ENCODE data around the gene GPR31. TPM values are rescaled to one million over a fixed set of nuclear protein-coding genes. Genes with fewer than 3 reads are reported as not detected.

The GPR31 gene
- total and polyA plus RNA-seq, 2 donors (not counting 1 experiment from before 2014, with no cell fraction given) = not detected

GRCh38 chr6:167130008-167130677 is 27.6 kb downstream of the GPR31 start:
- TF ChIP-seq CTCF (conservative IDR thresholded peaks at IDR 0.05 in 1 of 2, IDR thresholded peaks at IDR 0.05 in 1 of 2; ENCODE audit: low read depth in 1 of 2, low read length in 2 of 2) (no peak), EZH2 (IDR thresholded peaks at IDR 0.05; ENCODE audit: low read length, missing control alignments) (no peak)

GRCh38 chr6:167129562-167129961 is 28.2 kb downstream of the GPR31 start:
- no peak for TF ChIP-seq EZH2 (IDR thresholded peaks at IDR 0.05; ENCODE audit: low read length, missing control alignments)
- no peak for TF ChIP-seq CTCF (conservative IDR thresholded peaks at IDR 0.05 in 1 of 2, IDR thresholded peaks at IDR 0.05 in 1 of 2; ENCODE audit: low read depth in 1 of 2, low read length in 2 of 2)
- H3K4me2 ChIP-seq (ENCODE audit: extremely low read depth, insufficient read depth, low read length) = no peak overlapping the region
- DNase-seq (ENCODE audit: low read depth in 2 of 2) = no peak

More at GRCh38 chr6:167130008-167130677, 27.6 kb downstream of the GPR31 start:
- Histone ChIP-seq H3K27ac (ENCODE audit: insufficient read depth, low read length) (no peak overlapping the region), H3K36me3 (ENCODE audit: control insufficient read depth, insufficient read depth, low read length) (no peaks in the 10 kb centered on the region), H2AFZ (ENCODE audit: low read length) (no peak overlapping the region), H3K4me3 (replicated peaks in 1 of 4; ENCODE audit: control extremely low read depth in 1 of 4, insufficient read depth in 1 of 4, low read depth in 3 of 4, low read length in 4 of 4) (no peak overlapping the region), H3K4me2 (ENCODE audit: extremely low read depth, insufficient read depth, low read length) (no peak overlapping the region), H4K20me1 (ENCODE audit: control insufficient read depth, extremely low read depth, insufficient read depth, low read length) (no peaks in the 10 kb centered on the region), H3K4me1 (ENCODE audit: control insufficient read depth, extremely low read depth, insufficient read depth, low read length) (no peaks in the 10 kb centered on the region), H3K9ac (ENCODE audit: insufficient read depth, low read length) (no peak overlapping the region), H3K27me3 (ENCODE audit: control insufficient read depth, insufficient read depth, low read length) (no peaks in the 10 kb centered on the region), H3K79me2 (ENCODE audit: control insufficient read depth, insufficient read depth, low read length) (no peaks in the 10 kb centered on the region), H3K9me3 (ENCODE audit: control insufficient read depth, insufficient read depth, low read depth, low read length) (no peaks in the 10 kb centered on the region)
- no peak for DNase-seq (ENCODE audit: low read depth in 2 of 2)

GRCh38 chr6:167129159-167129558 is 28.6 kb downstream of the GPR31 start:
- no peaks in the 10 kb centered on the region for H3K4me1 ChIP-seq (ENCODE audit: control insufficient read depth, extremely low read depth, insufficient read depth, low read length)
- no peak for TF ChIP-seq EZH2 (IDR thresholded peaks at IDR 0.05; ENCODE audit: low read length, missing control alignments)
- no peak for TF ChIP-seq CTCF (conservative IDR thresholded peaks at IDR 0.05 in 1 of 2, IDR thresholded peaks at IDR 0.05 in 1 of 2; ENCODE audit: low read depth in 1 of 2, low read length in 2 of 2)
- H3K4me3 ChIP-seq (replicated peaks in 1 of 4; ENCODE audit: control extremely low read depth in 1 of 4, insufficient read depth in 1 of 4, low read depth in 3 of 4, low read length in 4 of 4) = no peak overlapping the region
- H3K79me2 ChIP-seq (ENCODE audit: control insufficient read depth, insufficient read depth, low read length) = no peaks in the 10 kb centered on the region
- H3K27me3 ChIP-seq (ENCODE audit: control insufficient read depth, insufficient read depth, low read length) = no peaks in the 10 kb centered on the region
- DNase-seq (ENCODE audit: low read depth in 2 of 2) = no peak
- H3K27ac ChIP-seq (ENCODE audit: insufficient read depth, low read length) = no peak overlapping the region
- no peaks in the 10 kb centered on the region for H3K36me3 ChIP-seq (ENCODE audit: control insufficient read depth, insufficient read depth, low read length)
- no peak overlapping the region for H3K9ac ChIP-seq (ENCODE audit: insufficient read depth, low read length)
- no peak overlapping the region for H2AFZ ChIP-seq (ENCODE audit: low read length)
- H4K20me1 ChIP-seq (ENCODE audit: control insufficient read depth, extremely low read depth, insufficient read depth, low read length) = no peaks in the 10 kb centered on the region
- no peak overlapping the region for H3K4me2 ChIP-seq (ENCODE audit: extremely low read depth, insufficient read depth, low read length)
- no peaks in the 10 kb centered on the region for H3K9me3 ChIP-seq (ENCODE audit: control insufficient read depth, insufficient read depth, low read depth, low read length)

More at GRCh38 chr6:167129562-167129961, 28.2 kb downstream of the GPR31 start:
- no peak overlapping the region for H3K27ac ChIP-seq (ENCODE audit: insufficient read depth, low read length)
- no peak overlapping the region for H3K9ac ChIP-seq (ENCODE audit: insufficient read depth, low read length)
- H2AFZ ChIP-seq (ENCODE audit: low read length) = no peak overlapping the region
- no peaks in the 10 kb centered on the region for H3K79me2 ChIP-seq (ENCODE audit: control insufficient read depth, insufficient read depth, low read length)
- H4K20me1 ChIP-seq (ENCODE audit: control insufficient read depth, extremely low read depth, insufficient read depth, low read length) = no peaks in the 10 kb centered on the region
- H3K9me3 ChIP-seq (ENCODE audit: control insufficient read depth, insufficient read depth, low read depth, low read length) = no peaks in the 10 kb centered on the region
- no peaks in the 10 kb centered on the region for H3K4me1 ChIP-seq (ENCODE audit: control insufficient read depth, extremely low read depth, insufficient read depth, low read length)
- no peaks in the 10 kb centered on the region for H3K36me3 ChIP-seq (ENCODE audit: control insufficient read depth, insufficient read depth, low read length)
- no peaks in the 10 kb centered on the region for H3K27me3 ChIP-seq (ENCODE audit: control insufficient read depth, insufficient read depth, low read length)
- H3K4me3 ChIP-seq (replicated peaks in 1 of 4; ENCODE audit: control extremely low read depth in 1 of 4, insufficient read depth in 1 of 4, low read depth in 3 of 4, low read length in 4 of 4) = no peak overlapping the region

All from fibroblast of lung (primary cell).